ENCODE results near the gene CPNE5.

DNA sequence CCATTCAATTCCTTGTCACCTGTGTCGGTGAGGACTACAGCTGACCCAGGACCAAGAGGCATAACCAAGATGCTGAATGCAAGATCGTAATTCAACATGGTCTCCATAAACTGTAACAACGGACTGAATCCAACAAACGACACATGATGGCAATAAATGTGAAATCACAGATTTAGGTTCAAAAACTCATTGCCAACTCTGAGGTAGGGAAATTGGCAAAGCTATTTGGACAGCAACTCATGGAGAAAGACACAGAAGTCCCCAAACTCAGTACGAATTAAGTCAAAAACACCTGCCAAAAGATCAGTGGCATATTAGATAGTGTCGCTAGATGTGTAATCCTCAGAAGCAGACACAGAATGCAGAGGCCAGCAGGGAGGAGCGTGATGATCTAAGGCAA is 25.0 kb downstream of the CPNE5 start:
- TF ChIP-seq MAFK (IDR thresholded peaks at IDR 0.05; ENCODE audit: partially characterized antibody) (no peak), POLR2A (IDR thresholded peaks at IDR 0.05; ENCODE audit: low read length) (no peak), PHF8 (IDR thresholded peaks at IDR 0.05; ENCODE audit: borderline replicate concordance, low read depth) (no peak)
